GM12892 (cell line): ENCODE measurements around the gene FOXL2.

Source experiments
- POLR2A ChIP-seq: IDR thresholded peaks from 2 replicates; pipeline ENCODE4 v1.6.1; 2011; ENCODE audit warnings: low read depth, low read length, control low read depth
- POLR2AphosphoS5 ChIP-seq: IDR thresholded peaks from 2 replicates; pipeline ENCODE4 v1.6.1; 2011; ENCODE audit warnings: low read depth, low read length, control low read depth

DNA sequence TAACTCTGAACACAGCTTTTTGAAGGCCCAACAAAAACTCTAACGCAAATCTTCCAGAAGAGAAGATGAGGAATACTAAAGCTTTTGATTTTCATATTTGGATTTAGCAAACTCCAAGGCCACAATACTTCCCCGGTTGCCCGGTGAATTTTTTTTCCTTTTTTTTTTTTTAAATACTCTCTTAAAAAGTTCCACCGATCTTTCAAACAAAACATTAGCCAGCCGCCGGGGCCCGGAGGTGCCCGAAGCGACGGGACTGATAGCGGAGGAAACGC lies 2.3 kb downstream of the FOXL2 start:
- TF ChIP-seq POLR2A (no peak), POLR2AphosphoS5 (no peak)
